PC-3 (cell line): Measurements from ENCODE around the gene FARP1. TPM values are rescaled to one million over a fixed set of nuclear protein-coding genes. Genes with fewer than 3 reads are reported as not detected.

ENCODE experiments used
- ATAC-seq: fragments of 200-7000 bp; cut with Tn5 transposase; 2 replicates; pipeline ENCODE4 v1.9.1; 2020; ENCODE audit warnings: mild to moderate bottlenecking, moderate library complexity
- BruUV-seq: library from RNA; stranded (reverse); fragments of 400-500 nt; replicated peaks from 2 replicates; lab custom pipeline; 2021; lab: Mats Ljungman, UMichigan
- CTCF ChIA-PET: fragments of 300-600 bp; sonication (Branson Sonifier 250); formaldehyde crosslinking; loops from one replicate; lab custom pipeline; 2022; ENCODE audit warnings: antibody characterized with exemption; lab: Charles Lee
- POLR2A ChIA-PET: fragments of 300-600 bp; sonication (Branson Sonifier 250); formaldehyde crosslinking; loops from one replicate; lab custom pipeline; 2022; ENCODE audit warnings: antibody characterized with exemption; ENCODE audit not compliant: unreplicated experiment; lab: Charles Lee
- DNase-seq: peaks from one replicate; pipeline ENCODE4 v3.0.0-alpha.2; 2015
- H2AFZ ChIP-seq: fragments of 300-600 bp; sonication (generic); 2 replicates; pipeline ENCODE4 v1.6.0; 2016; ENCODE audit warnings: antibody characterized with exemption, low read length
- H3F3A ChIP-seq: fragments of 300-600 bp; sonication (generic); one replicate; pipeline ENCODE4 v1.6.0; 2017; ENCODE audit warnings: antibody characterized with exemption, low read length, control low read depth, mild to moderate bottlenecking; ENCODE audit not compliant: unreplicated experiment
- H3K27ac ChIP-seq: fragments of 300-600 bp; sonication (generic); 2 replicates; pipeline ENCODE4 v1.5.1; 2016; ENCODE audit warnings: mild to moderate bottlenecking, low read length
- H3K27me3 ChIP-seq: fragments of 300-600 bp; sonication (generic); 2 replicates; pipeline ENCODE4 v1.6.1; 2016; ENCODE audit warnings: low read length, mixed read lengths
- H3K36me3 ChIP-seq: fragments of 300-600 bp; sonication (generic); 2 replicates; pipeline ENCODE4 v1.6.1; 2016; ENCODE audit warnings: low read depth, mixed run types, low read length, mixed read lengths
- H3K4me1 ChIP-seq: fragments of 300-600 bp; sonication (generic); 2 replicates; pipeline ENCODE4 v1.5.1; 2016; ENCODE audit warnings: low read length; ENCODE audit not compliant: insufficient read depth
- H3K4me2 ChIP-seq: fragments of 300-600 bp; sonication (generic); 2 replicates; pipeline ENCODE4 v1.6.0; 2016; ENCODE audit warnings: low read length
- H3K4me3 ChIP-seq: fragments of 300-600 bp; sonication (generic); 2 replicates; pipeline ENCODE4 v1.5.1; 2016; ENCODE audit warnings: mild to moderate bottlenecking, low read length, mixed read lengths
- H3K79me2 ChIP-seq: fragments of 300-600 bp; sonication (generic); 2 replicates; pipeline ENCODE4 v1.6.1; 2017; ENCODE audit warnings: low read length, mixed read lengths
- H3K9ac ChIP-seq: fragments of 300-600 bp; sonication (generic); 2 replicates; pipeline ENCODE4 v1.6.0; 2016; ENCODE audit warnings: mild to moderate bottlenecking, low read length
- H3K9me2 ChIP-seq: fragments of 300-600 bp; sonication (generic); replicated peaks from 2 replicates; pipeline ENCODE4 v1.6.1; 2016; ENCODE audit warnings: mixed run types, low read length, mixed read lengths
- H3K9me3 ChIP-seq: fragments of 300-600 bp; sonication (generic); 2 replicates; pipeline ENCODE4 v1.6.1; 2016; ENCODE audit warnings: low read length, mixed read lengths
- H4K20me1 ChIP-seq: fragments of 300-600 bp; sonication (generic); 2 replicates; pipeline ENCODE4 v1.6.1; 2016; ENCODE audit warnings: low read length, mixed read lengths
- CTCF ChIP-seq: fragments of 300-600 bp; sonication (generic); conservative IDR thresholded peaks from 2 replicates; pipeline ENCODE4 v1.5.1; 2017; ENCODE audit warnings: antibody characterized with exemption, low read depth, mild to moderate bottlenecking, low read length
- EZH2 ChIP-seq: fragments of 300-600 bp; sonication (generic); IDR thresholded peaks from one replicate; pipeline ENCODE4 v1.6.1; 2017; ENCODE audit warnings: antibody characterized with exemption, mild to moderate bottlenecking, low read length; ENCODE audit not compliant: unreplicated experiment
- EZH2phosphoT487 ChIP-seq: fragments of 300-600 bp; sonication (generic); IDR thresholded peaks from 2 replicates; pipeline ENCODE4 v1.6.1; 2018; ENCODE audit warnings: mild to moderate bottlenecking, antibody characterized with exemption, low read length, borderline replicate concordance
- intact Hi-C: fragments of 100-400 bp; cut with micrococcal nuclease; formaldehyde crosslinking; loops from 2 replicates; pipeline ENCODE4 v1.9.0; 2023
- total RNA-seq: library from RNA; depleted of rRNA; stranded (reverse); fragments of >200 nt; gene quantifications from 2 replicates; pipeline ENCODE4 v1.2.3, GENCODE V29; 2014

FARP1 gene
- total RNA-seq, 1 experiment from 2014 or later, result 18.2 TPM

GRCh38 chr13:98332222-98332621 lies 189.3 kb downstream of the FARP1 start:
- no peak for ATAC-seq
- Histone ChIP-seq H3F3A (no peaks in the 10 kb centered on the region), H3K79me2 (no peaks in the 10 kb centered on the region)

GRCh38 chr13:98332691-98333090 lies 189.8 kb downstream of the FARP1 start:
- TF ChIP-seq EZH2phosphoT487 (no peak), CTCF (no peak), EZH2 (no peak)
- no TSS peak for BruUV-seq
- H3K36me3 ChIP-seq, result no peaks in the 10 kb centered on the region
- POLR2A ChIA-PET, result no interaction called here
- intact Hi-C loops, result no loop called here
- no peak overlapping the region for H3K4me2 ChIP-seq
- no peaks in the 10 kb centered on the region for H3K9me3 ChIP-seq
- no peaks in the 10 kb centered on the region for H3F3A ChIP-seq
- no peaks in the 10 kb centered on the region for H3K4me1 ChIP-seq
- DNase-seq (no peak), ATAC-seq (no peak)
- H3K27ac ChIP-seq, result no peak overlapping the region
- H3K9ac ChIP-seq, result no peak overlapping the region
- no peaks in the 10 kb centered on the region for H3K27me3 ChIP-seq
- CTCF ChIA-PET, result no interaction called here
- no peaks in the 10 kb centered on the region for H3K9me2 ChIP-seq
- no peak overlapping the region for H3K4me3 ChIP-seq
- H2AFZ ChIP-seq, result no peak overlapping the region
- no peaks in the 10 kb centered on the region for H3K79me2 ChIP-seq
- H4K20me1 ChIP-seq, result no peaks in the 10 kb centered on the region

More at GRCh38 chr13:98332222-98332621, 189.3 kb downstream of the FARP1 start:
- Histone ChIP-seq H4K20me1 (no peaks in the 10 kb centered on the region), H2AFZ (no peak overlapping the region), H3K27me3 (no peaks in the 10 kb centered on the region), H3K27ac (no peak overlapping the region), H3K4me1 (no peaks in the 10 kb centered on the region), H3K9me3 (no peaks in the 10 kb centered on the region), H3K4me2 (no peak overlapping the region), H3K9ac (no peak overlapping the region), H3K4me3 (no peak overlapping the region), H3K9me2 (no peaks in the 10 kb centered on the region), H3K36me3 (no peaks in the 10 kb centered on the region)
- CTCF ChIA-PET, result no interaction called here
- DNase-seq, result no peak
- TF ChIP-seq CTCF (no peak), EZH2 (no peak)
- BruUV-seq, result no TSS peak
- intact Hi-C loops, result no loop called here
- POLR2A ChIA-PET, result no interaction called here

- intact Hi-C loops, result no loop called here
- Histone ChIP-seq H3K27me3 (no peaks in the 10 kb centered on the region), H3K4me1 (no peaks in the 10 kb centered on the region), H4K20me1 (no peaks in the 10 kb centered on the region), H2AFZ (no peak overlapping the region), H3K4me2 (no peak overlapping the region), H3K79me2 (no peaks in the 10 kb centered on the region), H3K36me3 (no peaks in the 10 kb centered on the region), H3K9ac (no peak overlapping the region), H3K9me3 (no peaks in the 10 kb centered on the region), H3K9me2 (no peaks in the 10 kb centered on the region), H3F3A (no peaks in the 10 kb centered on the region), H3K4me3 (no peak overlapping the region), H3K27ac (no peak overlapping the region)
- POLR2A ChIA-PET, result no interaction called here
- no TSS peak for BruUV-seq
- DNase-seq (no peak), ATAC-seq (no peak)
- TF ChIP-seq EZH2phosphoT487 (no peak), CTCF (no peak), EZH2 (no peak)
- CTCF ChIA-PET, result no interaction called here
These were observed 190.6 kb downstream of the FARP1 start for GRCh38 chr13:98333486-98333885.
